Fibroblast of villous mesenchyme (primary cell): ENCODE data around the gene PDGFA. TPM values are rescaled to one million over a fixed set of nuclear protein-coding genes. Genes with fewer than 3 reads are reported as not detected.

Source experiments
- DNase-seq: peaks from one replicate; pipeline ENCODE4 v3.0.0-alpha.2; 2010; ENCODE audit warnings: low read depth
- H3K4me3 ChIP-seq: 2 replicates; pipeline ENCODE4 v1.5.1; 2011; ENCODE audit warnings: low read depth, mild to moderate bottlenecking, low read length
- CTCF ChIP-seq: IDR thresholded peaks from 2 replicates; pipeline ENCODE4 v1.5.1; 2012; ENCODE audit warnings: low read depth, mild to moderate bottlenecking, low read length; ENCODE audit not compliant: insufficient read depth
- total RNA-seq: library from RNA; depleted of rRNA; stranded (reverse); fragments of >200 nt; gene quantifications from 2 replicates; pipeline ENCODE4 v1.2.3, GENCODE V29; 2012

The PDGFA gene
- total RNA-seq, 1 donor: 43.2 TPM

- no peak for TF ChIP-seq CTCF
- DNase-seq: no peak
- no peak overlapping the region for H3K4me3 ChIP-seq
Observed at GRCh38 chr7:474605-475424, 44.8 kb downstream of the PDGFA start.

GRCh38 chr7:473870-474604, 45.6 kb downstream of the PDGFA start:
- H3K4me3 ChIP-seq: no peak overlapping the region
- no peak for TF ChIP-seq CTCF
- DNase-seq: no peak

GRCh38 chr7:473211-473734, 46.4 kb downstream of the PDGFA start:
- no peak for DNase-seq
- no peak for TF ChIP-seq CTCF

GRCh38 chr7:472640-472957, 47.0 kb downstream of the PDGFA start:
- no peak for TF ChIP-seq CTCF
- H3K4me3 ChIP-seq: no peak overlapping the region
- no peak for DNase-seq

More at GRCh38 chr7:473211-473734, 46.4 kb downstream of the PDGFA start:
- no peak overlapping the region for H3K4me3 ChIP-seq

- peak; percentile 99 for DNase-seq
- no peak overlapping the region for H3K4me3 ChIP-seq
- TF ChIP-seq CTCF: no peak
Observed at GRCh38 chr7:471866-472639, 47.6 kb downstream of the PDGFA start.

- H3K4me3 ChIP-seq: no peak overlapping the region
- DNase-seq: no peak
- no peak for TF ChIP-seq CTCF
Observed at GRCh38 chr7:471191-471865, 48.3 kb downstream of the PDGFA start.
